Thymus (tissue), 11 donors: ENCODE measurements around the gene CCT8. TPM values are rescaled to one million over a fixed set of nuclear protein-coding genes. Genes with fewer than 3 reads are reported as not detected.

Source experiments
- DNase-seq, 9 donors: peaks; one replicate each; pipeline ENCODE4 v3.0.0-alpha.2; 2013; ENCODE audit warnings: low spot score in 9 of 9, low read depth in 6 of 9, missing footprints in 1 of 9
- H3K27ac ChIP-seq, 2 donors: one replicate each; pipeline ENCODE4 v1.5.1; 2013; ENCODE audit warnings: control low read depth in 1 of 2, low read depth in 1 of 2, low read length in 1 of 2, mild to moderate bottlenecking in 1 of 2, moderate library complexity in 1 of 2
- H3K27me3 ChIP-seq, 2 donors: one replicate each; pipeline ENCODE4 v1.5.1; 2013; ENCODE audit warnings: low read length in 1 of 2; ENCODE audit not compliant: control insufficient read depth in 2 of 2, insufficient read depth in 1 of 2
- H3K36me3 ChIP-seq, 2 donors: one replicate each; pipeline ENCODE4 v1.5.1; 2013; ENCODE audit warnings: low read length in 1 of 2, mild to moderate bottlenecking in 1 of 2, moderate library complexity in 1 of 2; ENCODE audit not compliant: control insufficient read depth in 2 of 2, insufficient read depth in 2 of 2
- H3K4me1 ChIP-seq, 2 donors: one replicate each; pipeline ENCODE4 v1.5.1; 2013; ENCODE audit warnings: low read length in 2 of 2; ENCODE audit not compliant: control insufficient read depth in 2 of 2, insufficient read depth in 2 of 2
- H3K4me3 ChIP-seq, 2 donors: one replicate each; pipeline ENCODE4 v1.5.1; 2013; ENCODE audit warnings: low read length in 2 of 2, control low read depth in 1 of 2, mild to moderate bottlenecking in 1 of 2
- H3K9me3 ChIP-seq, 2 donors: one replicate each; pipeline ENCODE4 v1.5.1; 2013; ENCODE audit warnings: low read length in 1 of 2, mild to moderate bottlenecking in 1 of 2; ENCODE audit not compliant: control insufficient read depth in 2 of 2, insufficient read depth in 1 of 2
- WGBS: extraction: QIAGEN DNeasy Blood & Tissue Kit; methylation state at CpG from one replicate; pipeline ENCODE4 v1.1.7; 2013; 5-methylcytosine and 5-hydroxymethylcytosine counted together
- polyA plus RNA-seq: library from polyadenylated mRNA; stranded (reverse); fragments of 200-250 nt; gene quantifications from one replicate; pipeline ENCODE4 v1.2.3, GENCODE V29; 2013
- total RNA-seq: library from RNA; stranded (reverse); fragments of 120-200 nt; gene quantifications from one replicate; pipeline ENCODE4 v1.2.4, GENCODE V29; 2013
- donor health status: healthy.

Gene CCT8
- total and polyA plus RNA-seq, 2 donors = 128 to 234 TPM

- DNase-seq = no peak
- Histone ChIP-seq H3K9me3 (no peaks in the 10 kb centered on the region), H3K27ac (no peak overlapping the region), H3K36me3 (peaks cover 30 to 48% of the 10 kb centered on the region in 2 donors), H3K27me3 (no peaks in the 10 kb centered on the region), H3K4me1 (no peaks in the 10 kb centered on the region), H3K4me3 (no peak overlapping the region)
- 94% methylated on average over 1 of the region's 1 CpG for WGBS
These were observed 38.8 kb downstream of the CCT8 start for GRCh38 chr21:29034678-29035077.

- H3K27me3 ChIP-seq = no peaks in the 10 kb centered on the region
- 99% methylated on average over 3 of the region's 3 CpGs for WGBS
- H3K27ac ChIP-seq = no peak overlapping the region
- H3K9me3 ChIP-seq = no peaks in the 10 kb centered on the region
- H3K36me3 ChIP-seq = peaks cover 34 to 50% of the 10 kb centered on the region in 2 donors
- H3K4me3 ChIP-seq = no peak overlapping the region
- H3K4me1 ChIP-seq = no peaks in the 10 kb centered on the region
- DNase-seq = no peak
These were observed 39.6 kb downstream of the CCT8 start for GRCh38 chr21:29033871-29034270.

GRCh38 chr21:29033301-29033700 is 40.1 kb downstream of the CCT8 start:
- H3K9me3 ChIP-seq = no peaks in the 10 kb centered on the region
- WGBS = 73% methylated on average over 4 of the region's 4 CpGs
- no peak overlapping the region for H3K4me3 ChIP-seq
- H3K4me1 ChIP-seq = no peaks in the 10 kb centered on the region
- H3K27ac ChIP-seq = no peak overlapping the region
- no peak for DNase-seq
- no peaks in the 10 kb centered on the region for H3K27me3 ChIP-seq
- peaks cover 34 to 52% of the 10 kb centered on the region in 2 donors for H3K36me3 ChIP-seq

GRCh38 chr21:29030909-29031308 is 42.5 kb downstream of the CCT8 start:
- Histone ChIP-seq H3K27ac (no peak overlapping the region), H3K4me1 (no peaks in the 10 kb centered on the region), H3K4me3 (no peak overlapping the region), H3K36me3 (peaks cover 28 to 35% of the 10 kb centered on the region in 2 donors), H3K9me3 (no peaks in the 10 kb centered on the region), H3K27me3 (no peaks in the 10 kb centered on the region)
- DNase-seq = no peak
- whole genome bisulfite sequencing = 98% methylated on average over 1 of the region's 1 CpG

GRCh38 chr21:29029524-29029923 is 43.9 kb downstream of the CCT8 start:
- DNase-seq = no peak
- Histone ChIP-seq H3K27me3 (no peaks in the 10 kb centered on the region), H3K4me1 (peaks cover 4% of the 10 kb centered on the region in 2 donors), H3K4me3 (no peak overlapping the region), H3K9me3 (no peaks in the 10 kb centered on the region), H3K27ac (no peak overlapping the region), H3K36me3 (peaks cover 26 to 35% of the 10 kb centered on the region in 2 donors)
- 99% methylated on average over 1 of the region's 1 CpG for WGBS

- Histone ChIP-seq H3K4me1 (peaks cover 4 to 17% of the 10 kb centered on the region in 2 donors), H3K9me3 (peaks cover 0 to 3% of the 10 kb centered on the region in 2 donors), H3K36me3 (peaks cover 4 to 11% of the 10 kb centered on the region in 2 donors), H3K27ac (peak overlapping the region; percentile 97 to 100), H3K4me3 (peak overlapping the region; percentile 76 to 77), H3K27me3 (no peaks in the 10 kb centered on the region)
- WGBS = 7% methylated on average over 6 of the region's 6 CpGs
- DNase-seq = no peak
These were observed 48.1 kb downstream of the CCT8 start for GRCh38 chr21:29025328-29025713.

GRCh38 chr21:29024474-29025327 is 48.7 kb downstream of the CCT8 start, which contains the start of gene USP16:
Gene USP16, plus strand, starts transcription at chr21:29024668. Its CDS starts 3,246 bp downstream, at chr21:29027914.
- no peaks in the 10 kb centered on the region for H3K27me3 ChIP-seq
- DNase-seq = peak; percentile 97 to 100 (median 98)
- H3K4me1 ChIP-seq = peaks cover 7 to 20% of the 10 kb centered on the region in 2 donors
- H3K36me3 ChIP-seq = peaks cover 4 to 6% of the 10 kb centered on the region in 2 donors
- peak within 1 kb of the TSS; percentile 76 to 77 for H3K4me3 ChIP-seq
- peak within 1 kb of the TSS; percentile 97 to 100 for H3K27ac ChIP-seq
- H3K9me3 ChIP-seq = peaks cover 0 to 3% of the 10 kb centered on the region in 2 donors
- WGBS = under 1% methylated on average over 48 of the region's 48 CpGs

- H3K4me3 ChIP-seq = no peak overlapping the region
- H3K9me3 ChIP-seq = peaks cover 0 to 8% of the 10 kb centered on the region in 2 donors
- WGBS = 91% methylated on average over 4 of the region's 4 CpGs
- DNase-seq = no peak
- no peaks in the 10 kb centered on the region for H3K27me3 ChIP-seq
- no peak overlapping the region for H3K27ac ChIP-seq
- H3K4me1 ChIP-seq = peaks cover 20 to 30% of the 10 kb centered on the region in 2 donors
- H3K36me3 ChIP-seq = no peaks in the 10 kb centered on the region
These were observed 51.3 kb downstream of the CCT8 start for GRCh38 chr21:29022166-29022565.

- 42% methylated on average over 12 of the region's 12 CpGs for WGBS
- H3K4me1 ChIP-seq = peaks cover 16 to 20% of the 10 kb centered on the region in 2 donors
- no peak for DNase-seq
These were observed 54.9 kb downstream of the CCT8 start for GRCh38 chr21:29018540-29018939.

More at GRCh38 chr21:29018540-29018939, 54.9 kb downstream of the CCT8 start:
- H3K4me3 ChIP-seq = peak overlapping the region; percentile 64 to 83
- H3K27me3 ChIP-seq = no peaks in the 10 kb centered on the region
- no peaks in the 10 kb centered on the region for H3K36me3 ChIP-seq
- peak overlapping the region in 1 of 2 donors; percentile 83 for H3K27ac ChIP-seq
- peaks cover 0 to 4% of the 10 kb centered on the region in 2 donors for H3K9me3 ChIP-seq
